ACC112 (cell line): ENCODE results near the gene GNB1.
"Not testable (repeated sequence)": the region's sequence is repeated elsewhere in the genome, so short reads cannot be mapped to it uniquely, and the experiment has no call there.

Experiments
- H2AFZ ChIP-seq: fragments of 200-600 bp; sonication (generic); one replicate; pipeline ENCODE4 v1.6.0; 2017; ENCODE audit warnings: antibody characterized with exemption, low read length; ENCODE audit not compliant: unreplicated experiment
- H3K27ac ChIP-seq: fragments of 200-600 bp; sonication (generic); 2 replicates; pipeline ENCODE4 v1.5.1; 2014; ENCODE audit warnings: low read depth, mild to moderate bottlenecking, antibody characterized with exemption, low read length, moderate library complexity
- H3K27me3 ChIP-seq: fragments of 200-600 bp; sonication (generic); 2 replicates; pipeline ENCODE4 v1.6.1; 2014; ENCODE audit warnings: mild to moderate bottlenecking, antibody characterized with exemption, low read length, moderate library complexity, mixed read lengths; ENCODE audit not compliant: insufficient read depth
- H3K36me3 ChIP-seq: fragments of 200-600 bp; sonication (generic); 2 replicates; pipeline ENCODE4 v1.6.1; 2016; ENCODE audit warnings: mild to moderate bottlenecking, antibody characterized with exemption, low read length, moderate library complexity, mixed read lengths; ENCODE audit not compliant: insufficient read depth
- H3K4me1 ChIP-seq: fragments of 200-600 bp; sonication (generic); one replicate; pipeline ENCODE4 v1.6.1; 2016; ENCODE audit warnings: low read length, mixed read lengths; ENCODE audit not compliant: insufficient read depth, unreplicated experiment, control insufficient read depth
- H3K4me3 ChIP-seq: fragments of 200-600 bp; sonication (generic); 2 replicates; pipeline ENCODE4 v1.5.1; 2014; ENCODE audit warnings: mild to moderate bottlenecking, low read depth, low read length
- H3K79me2 ChIP-seq: fragments of 200-600 bp; sonication (generic); one replicate; pipeline ENCODE4 v1.6.0; 2016; ENCODE audit warnings: low read length; ENCODE audit not compliant: control insufficient read depth, unreplicated experiment, insufficient read depth

Gene GNB1

DNA sequence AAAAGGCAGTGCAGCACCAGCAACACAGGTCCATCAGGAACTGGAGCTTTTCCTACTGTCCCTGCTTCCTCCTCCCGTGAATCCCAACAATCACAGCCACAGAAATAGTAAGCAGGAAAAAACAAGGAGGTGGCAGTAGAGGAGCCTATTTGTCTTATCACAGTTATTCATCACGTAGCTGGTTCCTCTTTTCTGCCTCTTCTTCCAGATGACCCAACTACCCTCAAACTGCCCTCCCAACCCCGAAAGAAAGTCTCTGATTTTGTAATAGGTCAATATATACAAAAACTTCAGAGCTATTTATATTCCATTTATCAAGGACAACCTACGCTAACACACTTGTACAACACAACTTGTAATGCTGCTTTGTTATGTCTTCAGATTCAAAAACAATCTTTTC lies 21.4 kb downstream of the GNB1 start:
- Histone ChIP-seq H3K36me3 (0 out of 2 replicates have a peak, but pooled peaks cover 6% of the 10 kb centered on the region), H3K4me3 (no peak overlapping the region), H2AFZ (no peak overlapping the region), H3K27me3 (no peaks in the 10 kb centered on the region), H3K27ac (no peak overlapping the region), H3K79me2 (peaks cover 96% of the 10 kb centered on the region), H3K4me1 (peaks cover 9% of the 10 kb centered on the region)

DNA sequence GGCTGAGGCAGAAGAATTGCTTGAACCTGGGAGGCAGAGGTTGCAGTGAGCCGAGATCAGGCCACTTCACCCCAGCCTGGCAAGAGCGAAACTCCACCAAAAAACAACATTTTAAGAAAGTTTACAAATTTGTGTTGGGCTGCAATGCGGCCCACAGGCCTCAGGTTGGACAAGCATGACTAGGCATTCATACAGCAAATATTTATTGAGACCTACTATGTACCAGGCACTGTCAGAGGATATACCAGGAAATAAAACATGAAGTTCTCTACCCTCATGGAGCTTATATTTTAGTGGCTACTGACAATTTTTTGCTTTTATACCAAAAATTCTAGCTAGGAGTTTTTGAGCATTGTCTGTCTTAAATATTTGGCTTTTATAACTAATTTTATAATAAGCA lies 23.7 kb downstream of the GNB1 start:
- Histone ChIP-seq H3K27ac (no peak overlapping the region), H2AFZ (no peak overlapping the region), H3K79me2 (peaks cover 96% of the 10 kb centered on the region), H3K27me3 (no peaks in the 10 kb centered on the region), H3K4me1 (peaks cover 23% of the 10 kb centered on the region), H3K36me3 (0 out of 2 replicates have a peak, but pooled peaks cover 6% of the 10 kb centered on the region), H3K4me3 (no peak overlapping the region)

DNA sequence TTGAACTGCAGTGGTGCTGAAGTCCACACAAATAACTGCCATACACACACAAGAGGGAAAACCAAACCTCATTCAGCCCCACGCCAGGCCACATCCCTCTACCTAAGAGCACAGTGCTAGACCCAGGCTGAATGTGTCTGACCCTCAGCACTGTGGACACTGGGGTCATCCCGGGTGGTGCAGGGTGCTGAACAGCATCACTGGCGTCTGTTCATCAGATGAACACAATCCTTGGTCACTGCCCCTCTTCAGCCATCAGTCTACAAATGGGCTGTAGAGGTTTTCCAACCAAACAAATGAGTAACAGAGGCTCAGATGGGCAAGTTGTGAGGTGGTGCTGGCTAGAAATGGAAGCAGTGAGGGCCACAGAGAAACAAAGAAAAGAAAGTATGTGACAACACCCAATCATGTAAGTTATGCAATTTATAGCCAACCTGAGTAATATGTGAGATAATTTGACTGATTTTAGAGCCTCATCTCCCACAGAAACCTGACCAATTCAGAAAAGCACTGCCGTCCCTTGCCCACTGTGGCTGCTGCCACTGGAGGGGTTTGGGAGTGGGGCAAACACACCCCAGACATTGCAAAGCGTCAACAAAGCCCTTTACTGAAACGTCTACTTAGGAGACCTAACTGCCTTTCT lies 27.9 kb downstream of the GNB1 start:
- H3K4me1 ChIP-seq = peaks cover 34% of the 10 kb centered on the region
- H3K36me3 ChIP-seq = 0 out of 2 replicates have a peak, but pooled peaks cover 3% of the 10 kb centered on the region
- no peak overlapping the region for H2AFZ ChIP-seq
- H3K27ac ChIP-seq = peak overlapping the region; percentile 26; the same call in 1 of the 2 replicates
- no peak overlapping the region for H3K4me3 ChIP-seq
- H3K79me2 ChIP-seq = peaks cover 97% of the 10 kb centered on the region
- H3K27me3 ChIP-seq = no peaks in the 10 kb centered on the region

DNA sequence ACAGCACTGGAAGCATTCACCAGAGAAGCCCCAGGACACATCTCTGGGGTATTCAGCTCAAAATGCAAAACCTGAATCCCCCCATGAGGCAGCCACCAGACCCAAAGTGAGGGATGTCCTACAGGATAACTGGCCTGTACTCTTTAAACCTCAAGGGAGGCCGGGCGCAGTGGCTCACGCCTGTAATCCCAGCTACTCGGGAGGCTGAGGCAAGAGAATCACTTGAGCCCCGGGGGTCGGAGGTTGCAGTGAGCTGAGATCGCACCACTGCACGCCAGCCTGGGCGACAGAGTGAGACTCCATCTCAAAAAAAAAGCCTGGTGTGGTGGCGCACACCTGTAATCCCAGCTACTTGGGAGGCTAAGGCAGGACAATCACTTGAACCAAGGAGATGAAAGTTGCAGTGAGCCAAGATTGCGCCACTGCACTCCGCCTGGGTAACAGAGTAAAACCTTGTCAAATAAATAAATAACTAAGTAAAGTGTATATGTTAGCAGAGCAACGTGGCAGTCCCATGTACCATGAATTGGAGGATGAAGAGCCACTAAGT lies 29.1 kb downstream of the GNB1 start:
- not testable (repeated sequence) for H3K4me3 ChIP-seq, H3K27ac ChIP-seq

DNA sequence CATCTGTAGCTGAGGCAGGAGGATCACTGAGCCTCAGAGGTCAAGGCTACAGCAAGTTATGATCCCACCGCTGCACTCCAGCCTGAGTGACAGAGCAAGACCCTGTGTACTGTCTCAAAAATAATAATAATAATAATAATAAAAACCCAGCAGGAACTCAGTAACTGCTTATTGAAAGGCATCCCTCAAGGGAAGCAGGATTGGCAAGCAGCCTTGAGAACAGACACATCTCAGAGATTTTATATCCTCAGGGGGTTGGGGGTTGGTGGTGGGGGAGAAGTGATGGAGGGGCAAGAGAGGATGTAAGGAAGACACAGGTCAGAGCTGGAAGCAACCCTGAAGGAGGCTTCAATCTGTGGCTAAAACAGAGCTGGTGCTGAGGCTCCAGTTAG lies 29.6 kb downstream of the GNB1 start:
- no peak overlapping the region for H3K27ac ChIP-seq
- no peak overlapping the region for H3K4me3 ChIP-seq
- peaks cover 36% of the 10 kb centered on the region for H3K4me1 ChIP-seq

More for the DNA sequence above, 29.1 kb downstream of the GNB1 start:
- H3K79me2 ChIP-seq = peaks cover 98% of the 10 kb centered on the region
- H3K27me3 ChIP-seq, H2AFZ ChIP-seq, H3K36me3 ChIP-seq: not testable (repeated sequence)
- peaks cover 36% of the 10 kb centered on the region for H3K4me1 ChIP-seq

DNA sequence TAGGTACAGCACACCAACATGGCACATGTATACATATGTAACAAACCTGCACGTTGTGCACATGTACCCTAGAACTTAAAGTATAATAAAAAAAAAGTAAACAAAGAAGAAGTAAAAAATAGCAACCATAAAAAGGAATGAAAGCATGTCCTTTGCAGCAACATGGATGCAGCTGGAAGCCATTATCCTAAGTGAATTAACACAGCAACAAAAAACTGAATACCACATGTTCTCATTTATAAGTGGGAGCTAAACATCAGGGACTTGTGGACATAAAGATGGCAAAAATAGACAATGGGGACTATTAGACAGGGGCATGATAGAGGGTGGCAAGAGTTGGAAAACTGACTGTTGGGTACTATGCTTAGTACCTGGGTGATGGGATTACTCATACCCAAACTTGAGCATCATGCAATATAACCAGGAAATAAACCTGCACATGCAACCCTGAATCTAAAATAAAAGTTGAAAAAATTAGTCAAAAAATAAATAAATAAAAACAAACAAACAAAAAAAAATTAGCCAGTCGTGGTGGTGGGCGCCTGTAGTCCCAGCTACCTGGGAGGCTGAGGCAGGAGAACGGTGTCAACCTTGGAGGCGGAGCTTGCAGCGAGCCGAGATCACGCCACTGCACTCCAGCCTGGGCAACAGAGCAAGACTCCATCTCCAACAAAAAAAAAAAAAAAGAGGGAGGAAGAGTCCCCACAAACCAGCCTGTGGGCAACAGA lies 30.8 kb downstream of the GNB1 start:
- H2AFZ ChIP-seq, H3K27me3 ChIP-seq, H3K4me3 ChIP-seq, H3K27ac ChIP-seq, H3K36me3 ChIP-seq: not testable (repeated sequence)
- H3K79me2 ChIP-seq = peaks cover 98% of the 10 kb centered on the region
- peaks cover 36% of the 10 kb centered on the region for H3K4me1 ChIP-seq

More for the DNA sequence above, 29.6 kb downstream of the GNB1 start:
- no peak overlapping the region for H2AFZ ChIP-seq
- H3K36me3 ChIP-seq = no peaks in the 10 kb centered on the region
- peaks cover 98% of the 10 kb centered on the region for H3K79me2 ChIP-seq
- no peaks in the 10 kb centered on the region for H3K27me3 ChIP-seq

DNA sequence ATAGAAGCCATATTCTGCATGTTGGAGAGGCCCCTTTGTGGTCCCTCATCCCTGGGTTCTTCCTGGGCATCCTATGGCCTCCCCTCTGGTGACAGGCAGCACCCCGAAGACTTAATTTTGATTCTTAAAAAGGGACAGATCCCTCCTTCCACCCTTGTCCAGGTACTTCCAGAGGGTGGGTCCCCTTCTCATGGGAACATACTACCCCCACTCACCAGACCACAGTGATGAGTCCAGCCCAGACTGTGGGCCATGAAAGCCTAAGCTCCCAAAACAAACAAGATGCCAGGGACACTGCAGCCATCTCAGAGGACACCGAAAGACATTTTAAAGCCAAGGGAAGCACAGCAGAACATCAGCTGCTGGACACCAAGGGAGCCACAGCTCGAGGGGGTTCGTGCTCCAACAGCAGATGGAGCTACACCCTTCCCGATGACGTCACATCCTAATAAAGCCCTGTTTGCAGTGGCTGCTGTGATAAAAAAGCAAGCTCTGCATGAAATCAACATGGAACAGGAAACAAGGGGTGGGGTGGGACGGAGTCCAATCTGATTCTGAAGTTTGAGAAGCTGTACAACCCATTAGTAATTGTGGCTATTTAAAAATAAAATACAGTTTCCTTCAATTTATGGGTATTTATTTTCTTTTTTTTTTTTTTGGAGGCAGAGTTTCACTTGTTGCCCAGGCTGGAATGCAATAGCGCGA lies 32.4 kb downstream of the GNB1 start:
- H2AFZ ChIP-seq = no peak overlapping the region
- peak overlapping the region; percentile 24; the same call in 1 of the 2 replicates for H3K4me3 ChIP-seq
- peaks cover 99% of the 10 kb centered on the region for H3K79me2 ChIP-seq
- H3K27me3 ChIP-seq = no peaks in the 10 kb centered on the region
- no peaks in the 10 kb centered on the region for H3K36me3 ChIP-seq
- H3K4me1 ChIP-seq = peaks cover 37% of the 10 kb centered on the region
- H3K27ac ChIP-seq = peak overlapping the region; percentile 67

DNA sequence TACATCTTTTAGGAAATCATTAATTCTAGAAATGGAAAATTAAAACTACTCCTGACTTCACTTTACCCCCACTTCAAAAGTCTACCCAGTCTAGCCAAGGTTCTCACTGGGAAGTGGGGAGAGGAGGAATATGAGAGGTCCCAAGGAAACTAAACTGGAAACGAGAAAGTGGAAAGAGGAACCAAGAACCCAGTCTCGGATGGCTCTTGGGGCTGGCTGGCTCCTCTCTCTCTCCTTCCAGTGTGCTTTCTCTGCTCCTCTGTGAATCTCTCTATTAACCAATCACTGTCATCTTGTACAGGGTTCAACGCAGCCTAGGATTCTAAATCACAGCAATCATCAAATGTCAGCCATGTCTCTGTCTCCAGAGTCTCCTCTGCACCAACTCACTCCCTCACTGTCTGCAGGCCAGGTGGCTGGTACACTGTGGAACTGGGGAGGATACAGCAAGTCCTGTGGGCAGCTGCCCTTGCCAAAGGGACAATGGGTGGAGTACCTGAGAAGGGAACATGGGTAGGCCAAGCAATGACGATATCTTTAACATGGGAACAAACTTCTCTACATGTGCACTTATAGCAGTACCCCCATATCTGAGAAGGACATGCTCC lies 33.7 kb downstream of the GNB1 start:
- no peaks in the 10 kb centered on the region for H3K27me3 ChIP-seq
- no peak overlapping the region for H3K4me3 ChIP-seq
- H3K79me2 ChIP-seq = peaks cover 99% of the 10 kb centered on the region
- no peaks in the 10 kb centered on the region for H3K36me3 ChIP-seq
- H3K27ac ChIP-seq = no peak overlapping the region
- H2AFZ ChIP-seq = no peak overlapping the region
- H3K4me1 ChIP-seq = peaks cover 26% of the 10 kb centered on the region

DNA sequence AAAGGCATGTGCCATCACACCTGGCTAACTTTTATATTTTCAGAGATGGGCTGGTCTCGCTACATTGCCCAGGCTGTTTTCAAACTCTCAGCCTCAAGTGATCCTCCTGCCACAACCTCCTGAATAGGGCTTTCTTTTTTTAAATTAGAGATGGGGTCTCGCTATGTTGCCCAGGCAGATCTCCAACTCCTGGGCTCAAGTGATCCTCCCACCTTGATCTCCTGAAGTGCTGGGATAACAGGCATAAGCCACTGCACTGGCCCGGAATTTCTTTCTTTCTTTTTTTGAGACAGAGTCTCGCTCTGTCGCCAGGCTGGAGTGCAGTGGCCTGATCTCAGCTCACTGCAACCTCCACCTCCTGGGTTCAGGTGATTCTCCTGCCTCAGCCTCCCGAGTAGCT lies 34.7 kb downstream of the GNB1 start:
- Histone ChIP-seq H3K4me1 (peaks cover 26% of the 10 kb centered on the region), H3K79me2 (peaks cover 98% of the 10 kb centered on the region)
- H3K36me3 ChIP-seq, H3K27me3 ChIP-seq, H3K4me3 ChIP-seq, H2AFZ ChIP-seq, H3K27ac ChIP-seq: not testable (repeated sequence)

DNA sequence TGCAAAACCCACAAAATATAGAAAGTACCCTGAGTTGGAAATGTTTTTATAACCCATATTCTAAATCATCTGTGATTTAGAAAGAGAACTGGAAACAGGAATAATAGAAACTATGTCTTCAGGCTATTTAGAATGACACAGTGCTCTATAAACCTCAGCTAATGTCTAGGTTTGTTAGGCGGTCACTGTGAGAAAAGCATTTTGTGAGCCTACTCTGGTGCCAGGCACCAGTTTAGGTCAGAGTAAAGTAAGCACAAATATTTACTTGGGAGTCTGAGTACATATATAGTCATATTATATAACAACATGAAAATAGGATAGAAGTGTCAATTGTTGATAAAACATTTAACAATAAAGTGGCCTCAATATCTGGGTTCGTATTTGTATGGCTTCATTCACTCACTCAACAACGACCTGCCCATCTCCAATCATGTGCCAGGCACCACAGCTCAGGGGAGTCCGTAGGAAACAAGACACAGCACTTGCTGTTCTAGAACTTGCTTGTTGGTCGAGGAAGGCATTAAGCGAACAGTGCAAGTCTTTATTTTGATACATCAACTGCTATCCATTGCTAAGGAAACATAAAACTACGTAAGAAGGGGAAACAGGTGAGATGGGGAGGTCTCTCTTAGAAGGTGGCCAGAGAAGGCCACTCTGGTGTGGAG lies 37.2 kb downstream of the GNB1 start:
- Histone ChIP-seq H2AFZ (no peak overlapping the region), H3K36me3 (0 out of 2 replicates have a peak, but pooled peaks cover 4% of the 10 kb centered on the region), H3K4me3 (no peak overlapping the region), H3K79me2 (peaks cover 98% of the 10 kb centered on the region), H3K4me1 (peaks cover 12% of the 10 kb centered on the region), H3K27me3 (no peaks in the 10 kb centered on the region), H3K27ac (no peak overlapping the region)
